Dendritic cell treated with granulocyte-macrophage colony-stimulating factor and Interleukin-4, amounts not matched to agents 40 ng/mL and 50 ng/mL, for 4 days (primary cell): ENCODE measurements around the gene MRPL18.
"Not testable (repeated sequence)": the region's sequence is repeated elsewhere in the genome, so short reads cannot be mapped to it uniquely, and the experiment has no call there.

Source experiments
- H3K27ac Mint-ChIP-seq: one replicate; pipeline ENCODE4 v1.8.0; 2022; ENCODE audit warnings: mild to moderate bottlenecking, mixed read lengths
- H3K27me3 Mint-ChIP-seq: one replicate; pipeline ENCODE4 v1.8.0; 2022; ENCODE audit warnings: mild to moderate bottlenecking, mixed read lengths
- H3K36me3 Mint-ChIP-seq: one replicate; pipeline ENCODE4 v1.8.0; 2022; ENCODE audit warnings: low read depth, mixed read lengths
- H3K4me1 Mint-ChIP-seq: one replicate; pipeline ENCODE4 v1.8.0; 2022; ENCODE audit warnings: low read depth, mixed read lengths
- H3K4me3 Mint-ChIP-seq: one replicate; pipeline ENCODE4 v1.8.0; 2022; ENCODE audit warnings: mild to moderate bottlenecking, moderate library complexity, mixed read lengths
- H3K9me3 Mint-ChIP-seq: one replicate; pipeline ENCODE4 v1.8.0; 2022; ENCODE audit warnings: mixed read lengths
- intact Hi-C: fragments of 100-400 bp; cut with micrococcal nuclease; formaldehyde crosslinking; loops from one replicate; pipeline ENCODE4 v1.15.0; 2022

Gene MRPL18

GRCh38 chr6:159789377-159790148 lies 704 bp upstream of the MRPL18 start, which contains the start of gene TCP1:
Gene TCP1 (minus strand): TSS chr6:159789602. CDS start chr6:159789468, 134 bp downstream.
- H3K4me3 Mint-ChIP-seq, result peak within 1 kb of the TSS; percentile 91
- H3K27ac Mint-ChIP-seq, result peak within 1 kb of the TSS; percentile 88
- no peaks in the 10 kb centered on the region for H3K9me3 Mint-ChIP-seq
- H3K36me3 Mint-ChIP-seq, result peaks cover 99% of the 10 kb centered on the region
- intact Hi-C loops, result loop anchor here (1.0 to 10.0 kb wide), 6 partner anchors 27 to 155 kb away; partner anchors contain the start of genes ACAT2 and WTAP
- no peaks in the 10 kb centered on the region for H3K27me3 Mint-ChIP-seq
- peaks cover 36% of the 10 kb centered on the region for H3K4me1 Mint-ChIP-seq

GRCh38 chr6:159790956-159791598 lies 810 bp downstream of the MRPL18 start:
- Mint-ChIP-seq H3K36me3 (peaks cover 96% of the 10 kb centered on the region), H3K9me3 (no peaks in the 10 kb centered on the region), H3K4me1 (peaks cover 36% of the 10 kb centered on the region), H3K27me3 (no peaks in the 10 kb centered on the region), H3K27ac (peak overlapping the region; percentile 88), H3K4me3 (peak overlapping the region; percentile 91)
- intact Hi-C loops, result loop anchor here (1.0 to 10.0 kb wide), 3 partner anchors 61 to 154 kb away; no protein-coding TSS in a partner anchor

GRCh38 chr6:159794976-159795375 lies 4.7 kb downstream of the MRPL18 start:
- not testable (repeated sequence) for H3K27ac Mint-ChIP-seq, H3K4me3 Mint-ChIP-seq, H3K9me3 Mint-ChIP-seq, H3K27me3 Mint-ChIP-seq
- intact Hi-C loops, result loop anchor here (5.0 to 10.0 kb wide), 2 partner anchors 57 to 150 kb away; no protein-coding TSS in a partner anchor
- peaks cover 96% of the 10 kb centered on the region for H3K36me3 Mint-ChIP-seq
- H3K4me1 Mint-ChIP-seq, result peaks cover 22% of the 10 kb centered on the region

- Mint-ChIP-seq H3K27me3 (no peaks in the 10 kb centered on the region), H3K4me1 (peaks cover 4% of the 10 kb centered on the region), H3K9me3 (peaks cover 7% of the 10 kb centered on the region), H3K27ac (no peak overlapping the region), H3K4me3 (no peak overlapping the region), H3K36me3 (peaks cover 76% of the 10 kb centered on the region)
- intact Hi-C loops, result loop anchor here (10.0 kb wide), 1 partner anchor 147 kb away; no protein-coding TSS in a partner anchor
These were observed 7.3 kb downstream of the MRPL18 start for GRCh38 chr6:159797554-159797953.

GRCh38 chr6:159800141-159800865 lies 10.0 kb downstream of the MRPL18 start, which contains the start of gene PNLDC1:
Gene PNLDC1 (plus strand): TSS chr6:159800276. CDS start chr6:159800308, 32 bp downstream.
- Mint-ChIP-seq H3K27me3 (no peaks in the 10 kb centered on the region), H3K36me3 (peaks cover 52% of the 10 kb centered on the region), H3K9me3 (peaks cover 7% of the 10 kb centered on the region), H3K4me3 (no peak within 1 kb of the TSS), H3K4me1 (no peaks in the 10 kb centered on the region), H3K27ac (no peak within 1 kb of the TSS)
- intact Hi-C loops, result no loop called here

- intact Hi-C loops, result no loop called here
- no peaks in the 10 kb centered on the region for H3K27me3 Mint-ChIP-seq
- peaks cover 7% of the 10 kb centered on the region for H3K9me3 Mint-ChIP-seq
- H3K4me3 Mint-ChIP-seq, result no peak overlapping the region
- H3K4me1 Mint-ChIP-seq, result peaks cover 8% of the 10 kb centered on the region
- H3K36me3 Mint-ChIP-seq, result peaks cover 36% of the 10 kb centered on the region
- H3K27ac Mint-ChIP-seq, result no peak overlapping the region
These were observed 11.7 kb downstream of the MRPL18 start for GRCh38 chr6:159801935-159802334.

- Mint-ChIP-seq H3K27ac (no peak overlapping the region), H3K4me1 (peaks cover 8% of the 10 kb centered on the region), H3K36me3 (peaks cover 10% of the 10 kb centered on the region), H3K4me3 (no peak overlapping the region), H3K27me3 (no peaks in the 10 kb centered on the region), H3K9me3 (peaks cover 4% of the 10 kb centered on the region)
- intact Hi-C loops, result no loop called here
These were observed 14.2 kb downstream of the MRPL18 start for GRCh38 chr6:159804504-159804903.

- H3K27me3 Mint-ChIP-seq, result no peaks in the 10 kb centered on the region
- no peaks in the 10 kb centered on the region for H3K9me3 Mint-ChIP-seq
- no peak overlapping the region for H3K27ac Mint-ChIP-seq
- peaks cover 9% of the 10 kb centered on the region for H3K4me1 Mint-ChIP-seq
- H3K4me3 Mint-ChIP-seq, result no peak overlapping the region
- intact Hi-C loops, result no loop called here
- H3K36me3 Mint-ChIP-seq, result no peaks in the 10 kb centered on the region
These were observed 15.3 kb downstream of the MRPL18 start for GRCh38 chr6:159805440-159806020.

GRCh38 chr6:159806021-159806458 lies 15.8 kb downstream of the MRPL18 start:
- H3K27ac Mint-ChIP-seq, result no peak overlapping the region
- no peaks in the 10 kb centered on the region for H3K27me3 Mint-ChIP-seq
- intact Hi-C loops, result no loop called here
- H3K9me3 Mint-ChIP-seq, result no peaks in the 10 kb centered on the region
- H3K4me1 Mint-ChIP-seq, result peaks cover 14% of the 10 kb centered on the region
- H3K4me3 Mint-ChIP-seq, result no peak overlapping the region
- H3K36me3 Mint-ChIP-seq, result no peaks in the 10 kb centered on the region

GRCh38 chr6:159807150-159807858 lies 17.0 kb downstream of the MRPL18 start:
- intact Hi-C loops, result no loop called here
- no peaks in the 10 kb centered on the region for H3K36me3 Mint-ChIP-seq
- H3K4me3 Mint-ChIP-seq, result no peak overlapping the region
- no peaks in the 10 kb centered on the region for H3K9me3 Mint-ChIP-seq
- no peak overlapping the region for H3K27ac Mint-ChIP-seq
- peaks cover 24% of the 10 kb centered on the region for H3K4me1 Mint-ChIP-seq
- no peaks in the 10 kb centered on the region for H3K27me3 Mint-ChIP-seq

GRCh38 chr6:159808647-159809046 lies 18.4 kb downstream of the MRPL18 start:
- H3K4me1 Mint-ChIP-seq, result peaks cover 24% of the 10 kb centered on the region
- intact Hi-C loops, result no loop called here
- H3K27me3 Mint-ChIP-seq, result no peaks in the 10 kb centered on the region
- H3K36me3 Mint-ChIP-seq, result no peaks in the 10 kb centered on the region
- no peak overlapping the region for H3K27ac Mint-ChIP-seq
- no peaks in the 10 kb centered on the region for H3K9me3 Mint-ChIP-seq
- H3K4me3 Mint-ChIP-seq, result no peak overlapping the region

GRCh38 chr6:159809149-159809548 lies 18.9 kb downstream of the MRPL18 start:
- Mint-ChIP-seq H3K9me3 (no peaks in the 10 kb centered on the region), H3K36me3 (no peaks in the 10 kb centered on the region), H3K4me3 (no peak overlapping the region), H3K4me1 (peaks cover 24% of the 10 kb centered on the region), H3K27me3 (no peaks in the 10 kb centered on the region), H3K27ac (no peak overlapping the region)
- intact Hi-C loops, result no loop called here

- no peaks in the 10 kb centered on the region for H3K9me3 Mint-ChIP-seq
- no peak overlapping the region for H3K4me3 Mint-ChIP-seq
- H3K27ac Mint-ChIP-seq, result no peak overlapping the region
- peaks cover 17% of the 10 kb centered on the region for H3K4me1 Mint-ChIP-seq
- intact Hi-C loops, result no loop called here
- peaks cover 11% of the 10 kb centered on the region for H3K27me3 Mint-ChIP-seq
- H3K36me3 Mint-ChIP-seq, result no peaks in the 10 kb centered on the region
These were observed 23.5 kb downstream of the MRPL18 start for GRCh38 chr6:159813781-159814180.
